ENCODE data around the gene SPINK8.

- TF ChIP-seq CTCF (IDR thresholded peaks at IDR 0.05; ENCODE audit: borderline replicate concordance, extremely low read depth, low read length, poor library complexity, severe bottlenecking) (no peak), EZH2 (IDR thresholded peaks at IDR 0.05; ENCODE audit: borderline replicate concordance, low read depth, low read length, severe bottlenecking) (no peak)
These were observed 19.1 kb upstream of the SPINK8 start for GRCh38 chr3:48352546-48352945.
